Activated B cell treated with CpG ODN at 0.5 μM for 24 hours (primary cell): Measurements from ENCODE around the gene SLC2A2. TPM values are rescaled to one million over a fixed set of nuclear protein-coding genes. Genes with fewer than 3 reads are reported as not detected.

Source experiments
- ATAC-seq: fragments of 200-7000 bp; cut with Tn5 transposase; one replicate; pipeline ENCODE4 v1.10.0; 2021; ENCODE audit warnings: low read depth, mild to moderate bottlenecking, moderate library complexity
- CTCF ChIA-PET: fragments of 350-600 bp; sonication (Branson Sonifier 250); formaldehyde crosslinking; loops from one replicate; lab custom pipeline; 2021; ENCODE audit warnings: antibody characterized with exemption; lab: Charles Lee
- POLR2A ChIA-PET: fragments of 350-600 bp; sonication (Branson Sonifier 250); formaldehyde crosslinking; loops from one replicate; lab custom pipeline; 2021; ENCODE audit warnings: antibody characterized with exemption; lab: Charles Lee
- DNase-seq: peaks from one replicate; pipeline ENCODE4 v3.0.0; 2022
- H3K27ac Mint-ChIP-seq: one replicate; pipeline ENCODE4 v1.8.0; 2020; ENCODE audit warnings: mixed read lengths
- H3K27me3 Mint-ChIP-seq: one replicate; pipeline ENCODE4 v1.8.0; 2021; ENCODE audit warnings: mixed read lengths
- H3K36me3 Mint-ChIP-seq: one replicate; pipeline ENCODE4 v1.8.0; 2021; ENCODE audit warnings: low read depth, mixed read lengths
- H3K4me1 Mint-ChIP-seq: one replicate; pipeline ENCODE4 v1.8.0; 2021; ENCODE audit warnings: mixed read lengths
- H3K4me3 Mint-ChIP-seq: one replicate; pipeline ENCODE4 v1.8.0; 2020; ENCODE audit warnings: mild to moderate bottlenecking, mixed read lengths
- H3K9me3 Mint-ChIP-seq: one replicate; pipeline ENCODE4 v1.8.0; 2020; ENCODE audit warnings: mixed read lengths
- intact Hi-C: fragments of 100-400 bp; cut with micrococcal nuclease; formaldehyde crosslinking; loops from one replicate; pipeline ENCODE4 v1.15.1; 2024
- total RNA-seq: library from RNA; stranded (reverse); gene quantifications from 2 replicates; pipeline ENCODE4 v1.2.3, GENCODE V29; 2022
- TF ChIP-seq, protein P1 (sequence below): fragments of 200-600 bp; IDR thresholded peaks from one replicate; pipeline ENCODE4 v1.8.0; 2022; ENCODE audit warnings: antibody characterized with exemption, mild to moderate bottlenecking

SLC2A2 gene
- total RNA-seq, 1 donor from 2014 or later: not detected

DNA sequence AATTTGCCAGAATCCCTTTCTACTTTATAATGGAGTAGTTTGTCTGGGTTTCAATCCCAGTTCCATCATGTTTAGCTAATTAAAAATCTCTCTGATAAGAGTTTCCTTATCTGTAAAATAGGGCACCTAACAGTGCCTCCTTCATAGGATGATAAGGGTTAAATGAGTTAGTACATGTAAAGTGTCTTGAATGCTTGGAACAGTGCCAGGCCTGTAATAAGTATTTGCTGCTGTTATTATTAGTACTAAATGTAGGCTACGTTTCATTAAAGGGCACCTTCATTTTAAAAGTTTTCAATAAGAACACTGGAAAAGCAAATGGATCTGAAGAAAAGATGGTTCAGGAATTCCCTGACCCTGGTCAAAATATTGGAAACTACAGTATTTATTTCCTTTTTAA, 11.8 kb upstream of the SLC2A2 start:
- TF ChIP-seq, protein P1, sequence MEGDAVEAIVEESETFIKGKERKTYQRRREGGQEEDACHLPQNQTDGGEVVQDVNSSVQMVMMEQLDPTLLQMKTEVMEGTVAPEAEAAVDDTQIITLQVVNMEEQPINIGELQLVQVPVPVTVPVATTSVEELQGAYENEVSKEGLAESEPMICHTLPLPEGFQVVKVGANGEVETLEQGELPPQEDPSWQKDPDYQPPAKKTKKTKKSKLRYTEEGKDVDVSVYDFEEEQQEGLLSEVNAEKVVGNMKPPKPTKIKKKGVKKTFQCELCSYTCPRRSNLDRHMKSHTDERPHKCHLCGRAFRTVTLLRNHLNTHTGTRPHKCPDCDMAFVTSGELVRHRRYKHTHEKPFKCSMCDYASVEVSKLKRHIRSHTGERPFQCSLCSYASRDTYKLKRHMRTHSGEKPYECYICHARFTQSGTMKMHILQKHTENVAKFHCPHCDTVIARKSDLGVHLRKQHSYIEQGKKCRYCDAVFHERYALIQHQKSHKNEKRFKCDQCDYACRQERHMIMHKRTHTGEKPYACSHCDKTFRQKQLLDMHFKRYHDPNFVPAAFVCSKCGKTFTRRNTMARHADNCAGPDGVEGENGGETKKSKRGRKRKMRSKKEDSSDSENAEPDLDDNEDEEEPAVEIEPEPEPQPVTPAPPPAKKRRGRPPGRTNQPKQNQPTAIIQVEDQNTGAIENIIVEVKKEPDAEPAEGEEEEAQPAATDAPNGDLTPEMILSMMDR: no peak
- ChIA-PET CTCF (no interaction called here), POLR2A (no interaction called here)
- Mint-ChIP-seq H3K4me1 (no peaks in the 10 kb centered on the region), H3K27ac (no peak overlapping the region), H3K9me3 (no peaks in the 10 kb centered on the region), H3K4me3 (no peak overlapping the region), H3K36me3 (no peaks in the 10 kb centered on the region), H3K27me3 (peaks cover 14% of the 10 kb centered on the region)
- DNase-seq (no peak), ATAC-seq (no peak)
- intact Hi-C loops: no loop called here

DNA sequence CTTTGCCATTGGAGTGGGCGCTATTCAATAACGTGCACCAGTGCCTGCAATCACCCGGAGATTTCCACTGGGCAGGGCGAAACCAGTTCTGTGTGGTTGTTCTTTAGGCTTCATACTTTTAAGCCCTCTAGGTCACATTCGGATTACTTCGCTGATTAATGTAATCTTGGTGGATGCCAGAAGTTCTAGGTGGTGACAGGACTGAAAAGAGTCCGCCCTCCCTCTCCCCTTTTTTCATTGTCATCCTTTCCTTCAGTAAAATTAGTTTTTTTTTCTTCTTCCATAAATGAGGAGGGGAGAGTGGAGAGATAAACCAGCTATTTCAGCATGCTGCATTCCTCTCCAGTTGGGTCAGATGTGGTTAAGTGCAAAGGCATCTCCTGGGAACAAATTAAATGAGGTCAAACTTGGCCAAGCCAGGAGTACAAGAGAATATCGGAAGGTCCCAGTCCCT, 2.3 kb upstream of the SLC2A2 start:
- DNase-seq (no peak), ATAC-seq (no peak)
- H3K36me3 Mint-ChIP-seq: no peaks in the 10 kb centered on the region
- H3K27me3 Mint-ChIP-seq: peaks cover 16% of the 10 kb centered on the region
- no peaks in the 10 kb centered on the region for H3K4me1 Mint-ChIP-seq
- no peak overlapping the region for H3K4me3 Mint-ChIP-seq
- intact Hi-C loops: no loop called here
- ChIA-PET CTCF (no interaction called here), POLR2A (no interaction called here)
- no peak overlapping the region for H3K27ac Mint-ChIP-seq
- H3K9me3 Mint-ChIP-seq: no peaks in the 10 kb centered on the region
- TF ChIP-seq, protein P1: no peak

DNA sequence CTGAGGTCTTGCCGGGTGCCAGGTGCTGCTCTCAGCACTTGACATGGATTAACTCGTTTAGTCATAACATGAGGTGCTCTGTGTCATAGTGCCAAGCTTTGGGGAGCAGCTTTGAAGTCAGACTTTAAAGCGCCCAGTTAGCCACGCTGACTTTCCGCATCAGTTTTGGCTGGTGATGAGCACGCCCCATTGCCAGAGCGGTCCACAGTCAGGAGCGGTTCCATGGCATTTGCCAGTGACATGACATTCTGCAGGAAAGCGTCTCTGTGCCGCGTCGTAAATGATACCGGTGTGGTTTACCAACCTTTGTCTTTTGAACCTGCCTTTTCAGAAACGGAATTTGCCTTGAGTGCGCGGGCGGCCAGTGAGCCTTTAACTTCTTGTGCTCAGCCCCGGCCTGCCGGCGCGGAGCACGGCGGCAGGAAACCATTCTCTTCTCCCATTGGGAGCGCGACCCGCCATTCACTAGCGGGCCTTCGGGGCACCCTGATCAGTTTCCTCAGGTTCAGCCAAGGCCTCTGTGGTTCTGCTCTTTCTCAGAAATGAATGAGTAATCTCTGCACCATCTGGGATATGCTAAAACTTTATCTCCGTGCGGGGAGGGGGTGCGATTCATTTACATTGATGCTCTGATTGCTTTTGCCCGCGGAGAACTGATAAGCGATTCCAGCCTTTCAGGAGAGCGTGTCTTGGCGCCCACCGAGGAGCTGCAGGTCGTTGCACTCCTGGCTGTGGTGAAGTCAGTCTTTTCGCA, 1.7 kb upstream of the SLC2A2 start:
- no peaks in the 10 kb centered on the region for H3K9me3 Mint-ChIP-seq
- TF ChIP-seq, protein P1: no peak
- no peak overlapping the region for H3K4me3 Mint-ChIP-seq
- DNase-seq (no peak), ATAC-seq (no peak)
- H3K36me3 Mint-ChIP-seq: no peaks in the 10 kb centered on the region
- H3K27me3 Mint-ChIP-seq: peaks cover 17% of the 10 kb centered on the region
- ChIA-PET POLR2A (no interaction called here), CTCF (no interaction called here)
- H3K27ac Mint-ChIP-seq: no peak overlapping the region
- H3K4me1 Mint-ChIP-seq: no peaks in the 10 kb centered on the region
- intact Hi-C loops: no loop called here

DNA sequence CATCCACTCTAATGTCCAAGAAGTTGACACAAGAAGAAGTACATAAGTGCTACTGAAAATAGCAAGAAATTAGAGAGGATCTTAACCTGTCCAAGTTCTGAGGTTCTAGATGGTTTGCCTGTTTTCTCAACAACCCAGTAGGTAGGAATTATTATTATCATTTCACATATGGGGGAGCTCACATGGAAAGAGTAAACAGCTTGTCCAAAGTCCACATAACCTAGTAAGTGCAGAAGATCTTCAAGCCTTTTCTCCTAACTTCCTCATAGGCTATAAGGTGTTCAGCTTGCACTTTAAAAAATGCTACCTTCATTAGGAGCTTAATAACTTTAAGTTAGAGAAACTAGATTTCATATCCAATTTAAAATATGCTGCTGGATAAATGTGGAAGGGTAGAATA, 3.0 kb downstream of the SLC2A2 start:
- intact Hi-C loops: no loop called here
- no peaks in the 10 kb centered on the region for H3K4me1 Mint-ChIP-seq
- H3K9me3 Mint-ChIP-seq: no peaks in the 10 kb centered on the region
- H3K36me3 Mint-ChIP-seq: no peaks in the 10 kb centered on the region
- CTCF ChIA-PET: no interaction called here
- peaks cover 22% of the 10 kb centered on the region for H3K27me3 Mint-ChIP-seq
- H3K27ac Mint-ChIP-seq: no peak overlapping the region
- H3K4me3 Mint-ChIP-seq: no peak overlapping the region
- POLR2A ChIA-PET: no interaction called here
- no peak for DNase-seq
- no peak for ATAC-seq
- TF ChIP-seq, protein P1: no peak

DNA sequence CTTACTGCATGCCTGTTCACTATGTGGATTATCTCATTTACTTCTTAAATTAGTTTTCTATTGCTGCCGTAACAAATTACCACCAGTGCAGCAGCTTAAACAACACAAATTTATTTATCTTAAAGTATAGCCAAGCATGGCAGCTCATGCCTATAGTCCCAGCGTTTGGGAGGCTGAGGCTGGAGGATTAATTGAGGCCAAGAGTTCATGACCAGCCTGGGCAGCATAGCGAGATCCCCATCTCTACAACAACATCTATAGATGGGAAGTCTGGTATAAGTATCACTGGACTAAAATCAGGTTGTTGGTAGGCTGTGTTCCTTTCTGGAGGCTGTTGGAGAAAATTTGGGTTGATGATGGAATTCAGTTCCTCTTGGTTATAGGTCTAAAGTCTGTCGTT, 5.1 kb downstream of the SLC2A2 start:
- Mint-ChIP-seq H3K27me3 (peaks cover 7% of the 10 kb centered on the region), H3K27ac (no peak overlapping the region), H3K9me3 (no peaks in the 10 kb centered on the region), H3K4me1 (no peaks in the 10 kb centered on the region), H3K4me3 (no peak overlapping the region), H3K36me3 (no peaks in the 10 kb centered on the region)
- CTCF ChIA-PET: no interaction called here
- TF ChIP-seq, protein P1: no peak
- DNase-seq: no peak
- intact Hi-C loops: no loop called here
- ATAC-seq: no peak
- POLR2A ChIA-PET: no interaction called here
